ENCODE results near the gene IZUMO1.
"Not testable (repeated sequence)": the region's sequence is repeated elsewhere in the genome, so short reads cannot be mapped to it uniquely, and the experiment has no call there.

IZUMO1 gene

GRCh38 chr19:48696353-48697010, 50.2 kb downstream of the IZUMO1 start:
- DNase-seq (ENCODE audit: insufficient read length) = no peak
- no peak for TF ChIP-seq POLR2A (IDR thresholded peaks at IDR 0.05; ENCODE audit: low read depth, low read length)
- no peak for TF ChIP-seq POLR2AphosphoS5 (IDR thresholded peaks at IDR 0.05; ENCODE audit: low read depth, low read length)
- TF ChIP-seq TAF1 (IDR thresholded peaks at IDR 0.05; ENCODE audit: borderline replicate concordance, low read depth, low read length) = no peak
- FAIRE-seq = no peak

DNA sequence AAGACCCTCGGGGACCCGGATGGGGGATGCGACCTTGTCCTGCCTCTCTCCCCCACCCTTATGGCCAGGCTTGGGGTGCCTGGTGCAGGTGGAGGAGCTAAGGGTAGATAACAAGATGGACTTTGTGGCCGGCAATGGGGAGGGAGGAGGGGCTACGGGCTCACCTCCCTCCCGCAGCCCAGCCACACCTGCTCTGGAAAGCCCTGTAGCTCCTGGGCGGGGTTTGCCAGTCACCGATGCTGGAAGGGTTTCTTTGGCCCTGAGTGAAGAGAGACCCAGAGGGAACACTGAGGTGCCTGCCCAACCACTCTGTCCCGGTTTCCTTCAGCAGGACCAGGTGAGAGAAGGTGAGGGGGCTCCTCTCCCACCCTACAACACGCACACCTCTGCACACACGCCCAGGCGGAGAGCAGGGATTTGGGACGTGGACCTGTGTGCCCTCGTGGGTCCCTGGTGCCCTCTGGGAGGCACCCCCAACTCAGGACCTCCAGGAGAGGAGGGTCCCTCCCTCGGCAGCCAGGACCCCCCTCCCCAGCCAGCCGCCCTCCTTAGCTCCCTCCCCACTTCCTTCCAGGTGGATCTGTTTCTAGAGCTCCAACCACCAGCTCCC, 50.9 kb downstream of the IZUMO1 start, which contains the start of gene FUT2:
Gene FUT2 (plus strand): TSS at position 229 of the 610 bp plus-strand sequence. CDS start 6,986 bp downstream, outside the sequence.
- no peak for DNase-seq (ENCODE audit: insufficient read length)
- no peak for TF ChIP-seq POLR2A (IDR thresholded peaks at IDR 0.05; ENCODE audit: low read depth, low read length)
- no peak for TF ChIP-seq TAF1 (IDR thresholded peaks at IDR 0.05; ENCODE audit: borderline replicate concordance, low read depth, low read length)
- FAIRE-seq = no peak

DNA sequence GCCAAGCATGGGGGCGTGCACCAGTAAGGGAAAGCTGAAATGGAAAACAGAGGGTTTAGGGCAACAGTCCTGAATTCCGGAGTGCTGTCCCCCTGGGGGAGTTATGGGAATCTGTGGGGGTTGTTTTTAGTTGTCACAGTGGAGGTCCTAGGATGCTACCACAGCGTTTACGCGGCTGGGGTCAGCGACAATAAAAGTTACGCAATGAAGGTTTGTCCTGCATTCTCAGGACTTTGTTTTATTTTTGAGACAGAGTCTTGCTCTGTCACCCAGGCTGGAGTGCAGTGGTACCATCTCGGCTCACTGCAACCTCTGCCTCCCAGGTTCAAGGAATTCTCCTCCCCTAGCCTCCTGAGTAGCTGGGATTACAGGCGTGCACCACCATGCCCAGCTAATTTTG, 53.1 kb downstream of the IZUMO1 start:
- not testable (repeated sequence) for FAIRE-seq

More for the DNA sequence above, 53.1 kb downstream of the IZUMO1 start:
- DNase-seq (ENCODE audit: insufficient read length) = not testable (repeated sequence)

All from GM12892 (cell line).